Cardiac muscle cell (in vitro differentiated cells and primary cell): ENCODE data around the gene NME4. TPM values are rescaled to one million over a fixed set of nuclear protein-coding genes. Genes with fewer than 3 reads are reported as not detected.

Source experiments
- DNase-seq, 2 donors: peaks; one replicate each; pipeline versions ENCODE4 v3.0.0 to v3.0.0-alpha.2; 2010 to 2017; ENCODE audit warnings: low read depth in 1 of 2, low spot score in 1 of 2
- H3K27ac ChIP-seq: fragments of 200-600 bp; sonication (generic); 2 replicates; pipeline ENCODE4 v1.5.1; 2016
- H3K27me3 ChIP-seq: fragments of 200-600 bp; sonication (generic); 2 replicates; pipeline ENCODE4 v1.6.0; 2016; ENCODE audit warnings: control low read depth
- H3K36me3 ChIP-seq: fragments of 200-600 bp; sonication (generic); 2 replicates; pipeline ENCODE4 v1.5.1; 2016; ENCODE audit warnings: control low read depth
- H3K4me1 ChIP-seq: fragments of 200-600 bp; sonication (generic); 2 replicates; pipeline ENCODE4 v1.8.1; 2017; ENCODE audit warnings: low read depth, mild to moderate bottlenecking, mixed run types
- H3K4me3 ChIP-seq: fragments of 200-600 bp; sonication (generic); 2 replicates; pipeline ENCODE4 v1.5.1; 2016; ENCODE audit warnings: mild to moderate bottlenecking
- H3K9me3 ChIP-seq: fragments of 200-600 bp; sonication (generic); 2 replicates; pipeline ENCODE4 v1.5.1; 2017; ENCODE audit warnings: low read depth, mild to moderate bottlenecking, control low read depth
- polyA plus RNA-seq: library from polyadenylated mRNA; unstranded; fragments of >200 nt; fragmentation: Nextera tagmentation; extraction: Ambion mirVana; gene quantifications from 2 replicates; pipeline ENCODE4 v1.2.1, GENCODE V29; 2016
- total RNA-seq: library from RNA; depleted of rRNA; stranded (reverse); fragments of >200 nt; gene quantifications from 2 replicates; pipeline ENCODE4 v1.2.3, GENCODE V29; 2016
- TF ChIP-seq, protein P1 (sequence below): IDR thresholded peaks from 2 replicates; pipeline ENCODE4 v1.5.1; 2012; ENCODE audit warnings: low read depth, mild to moderate bottlenecking, low read length

NME4 gene
- total and polyA plus RNA-seq, 2 experiments from 2014 or later = 452 to 518 TPM

DNA sequence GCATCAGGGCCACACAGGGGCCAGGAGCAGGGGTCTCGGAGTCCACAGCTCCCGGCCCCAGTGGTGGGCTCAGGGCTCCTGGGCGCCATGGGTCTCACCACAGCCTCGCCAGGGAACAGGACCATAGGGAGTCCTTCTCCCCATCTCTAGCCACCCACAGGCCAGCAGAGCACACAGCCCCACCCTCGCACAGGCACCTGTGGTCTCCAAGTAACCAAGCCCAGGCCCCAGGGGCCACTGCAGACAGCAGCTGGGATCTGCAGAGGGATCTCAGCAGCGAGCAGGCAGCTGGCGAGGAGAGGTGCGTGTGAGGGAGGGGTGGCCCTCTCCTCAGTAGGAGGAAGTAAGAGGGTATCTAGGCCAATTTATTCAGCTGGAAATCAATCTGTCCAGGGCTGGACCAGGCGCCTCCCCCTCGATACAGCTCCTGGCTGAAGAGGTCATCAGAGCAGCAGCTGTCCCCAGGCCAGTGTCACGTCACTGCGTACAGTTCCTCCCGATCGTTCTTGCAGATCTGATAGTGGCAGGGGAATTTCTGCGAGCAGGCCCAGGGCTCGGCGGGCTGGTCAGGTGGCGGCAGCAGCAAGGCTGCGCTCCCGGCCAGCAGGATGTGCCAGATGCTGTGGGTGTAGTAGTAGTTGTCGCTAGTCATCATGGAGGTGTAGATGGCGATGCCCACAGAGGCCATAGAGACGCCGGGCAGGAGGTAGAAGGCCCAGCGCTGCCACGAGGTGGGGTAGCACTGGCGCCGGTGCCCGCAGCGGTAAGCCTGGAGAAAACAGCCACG, 25.3 kb upstream of the NME4 start:
- DNase-seq = no peak
- TF ChIP-seq, protein P1, sequence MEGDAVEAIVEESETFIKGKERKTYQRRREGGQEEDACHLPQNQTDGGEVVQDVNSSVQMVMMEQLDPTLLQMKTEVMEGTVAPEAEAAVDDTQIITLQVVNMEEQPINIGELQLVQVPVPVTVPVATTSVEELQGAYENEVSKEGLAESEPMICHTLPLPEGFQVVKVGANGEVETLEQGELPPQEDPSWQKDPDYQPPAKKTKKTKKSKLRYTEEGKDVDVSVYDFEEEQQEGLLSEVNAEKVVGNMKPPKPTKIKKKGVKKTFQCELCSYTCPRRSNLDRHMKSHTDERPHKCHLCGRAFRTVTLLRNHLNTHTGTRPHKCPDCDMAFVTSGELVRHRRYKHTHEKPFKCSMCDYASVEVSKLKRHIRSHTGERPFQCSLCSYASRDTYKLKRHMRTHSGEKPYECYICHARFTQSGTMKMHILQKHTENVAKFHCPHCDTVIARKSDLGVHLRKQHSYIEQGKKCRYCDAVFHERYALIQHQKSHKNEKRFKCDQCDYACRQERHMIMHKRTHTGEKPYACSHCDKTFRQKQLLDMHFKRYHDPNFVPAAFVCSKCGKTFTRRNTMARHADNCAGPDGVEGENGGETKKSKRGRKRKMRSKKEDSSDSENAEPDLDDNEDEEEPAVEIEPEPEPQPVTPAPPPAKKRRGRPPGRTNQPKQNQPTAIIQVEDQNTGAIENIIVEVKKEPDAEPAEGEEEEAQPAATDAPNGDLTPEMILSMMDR = no peak
- H3K9me3 ChIP-seq = no peaks in the 10 kb centered on the region
- H3K4me1 ChIP-seq = peaks cover 5% of the 10 kb centered on the region
- no peak overlapping the region for H3K27ac ChIP-seq
- no peak overlapping the region for H3K4me3 ChIP-seq
- peaks cover 38% of the 10 kb centered on the region for H3K36me3 ChIP-seq
- H3K27me3 ChIP-seq = no peaks in the 10 kb centered on the region

DNA sequence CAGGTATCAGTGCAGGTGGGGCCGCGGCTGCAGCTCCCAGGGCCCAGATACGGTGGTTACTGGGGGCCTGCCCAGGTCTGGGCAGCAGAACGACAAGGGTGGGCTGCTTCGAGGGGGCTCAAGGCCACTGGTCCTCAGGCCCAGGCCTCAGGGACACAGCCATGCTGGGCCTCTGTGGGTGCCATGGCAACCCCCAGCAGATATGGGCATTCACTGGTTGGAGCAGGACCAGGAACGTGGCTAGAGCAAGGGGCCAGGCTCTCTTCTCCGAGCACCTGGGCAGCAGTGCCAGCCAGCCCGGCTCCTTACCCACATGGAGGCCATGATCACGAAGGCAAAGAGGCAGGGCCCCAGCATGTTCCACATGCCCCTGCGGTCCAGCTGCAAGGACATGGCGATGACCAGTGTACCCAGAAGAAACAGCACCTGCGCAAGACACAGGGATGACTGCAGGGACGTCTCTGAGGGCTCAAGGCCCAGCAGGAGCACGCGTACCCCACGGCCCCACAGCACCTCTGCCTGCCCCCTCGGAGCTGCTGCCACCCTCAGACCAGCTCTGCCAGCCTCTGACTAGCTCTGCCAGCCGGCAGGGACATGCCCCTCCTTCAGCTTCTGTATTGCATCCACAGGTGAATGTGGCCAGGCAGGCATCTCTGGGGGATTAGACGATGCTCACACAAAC, 24.6 kb upstream of the NME4 start:
- no peaks in the 10 kb centered on the region for H3K27me3 ChIP-seq
- no peak overlapping the region for H3K27ac ChIP-seq
- no peaks in the 10 kb centered on the region for H3K9me3 ChIP-seq
- peaks cover 40% of the 10 kb centered on the region for H3K36me3 ChIP-seq
- peaks cover 5% of the 10 kb centered on the region for H3K4me1 ChIP-seq
- no peak for DNase-seq
- TF ChIP-seq, protein P1 = no peak
- no peak overlapping the region for H3K4me3 ChIP-seq

DNA sequence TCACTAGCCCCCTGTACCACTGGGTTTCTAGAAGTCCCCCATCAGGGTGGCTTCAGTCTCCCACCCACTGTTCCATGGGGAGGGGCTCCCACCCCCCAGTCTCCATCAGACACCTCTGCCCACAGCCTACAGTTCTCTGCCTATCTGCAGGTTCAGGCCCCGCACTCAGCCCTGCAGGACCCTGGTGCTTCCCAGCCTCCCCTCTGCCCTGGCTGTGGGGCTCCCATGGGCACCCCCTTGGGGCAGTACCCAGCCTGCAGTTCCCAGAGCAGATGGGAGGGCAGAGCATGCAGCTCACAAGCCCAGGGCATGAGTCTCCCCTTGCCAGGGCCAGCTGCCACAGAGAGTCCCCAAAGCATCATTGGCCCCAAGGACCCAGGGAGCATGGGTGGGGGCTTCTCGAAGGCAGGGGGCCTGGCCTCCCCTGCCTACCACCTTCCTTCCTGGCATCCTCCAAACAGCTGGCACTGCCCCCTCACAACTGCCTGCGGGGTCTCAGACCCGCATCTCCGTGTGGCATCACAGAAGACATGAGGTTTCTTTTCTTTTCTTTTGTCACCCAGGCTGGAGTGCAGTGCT, 23.9 kb upstream of the NME4 start:
- TF ChIP-seq, protein P1 = no peak
- no peak overlapping the region for H3K4me3 ChIP-seq
- DNase-seq = no peak
- H3K27ac ChIP-seq = no peak overlapping the region
- no peaks in the 10 kb centered on the region for H3K9me3 ChIP-seq
- peaks cover 5% of the 10 kb centered on the region for H3K4me1 ChIP-seq
- no peaks in the 10 kb centered on the region for H3K27me3 ChIP-seq
- H3K36me3 ChIP-seq = peaks cover 33% of the 10 kb centered on the region

DNA sequence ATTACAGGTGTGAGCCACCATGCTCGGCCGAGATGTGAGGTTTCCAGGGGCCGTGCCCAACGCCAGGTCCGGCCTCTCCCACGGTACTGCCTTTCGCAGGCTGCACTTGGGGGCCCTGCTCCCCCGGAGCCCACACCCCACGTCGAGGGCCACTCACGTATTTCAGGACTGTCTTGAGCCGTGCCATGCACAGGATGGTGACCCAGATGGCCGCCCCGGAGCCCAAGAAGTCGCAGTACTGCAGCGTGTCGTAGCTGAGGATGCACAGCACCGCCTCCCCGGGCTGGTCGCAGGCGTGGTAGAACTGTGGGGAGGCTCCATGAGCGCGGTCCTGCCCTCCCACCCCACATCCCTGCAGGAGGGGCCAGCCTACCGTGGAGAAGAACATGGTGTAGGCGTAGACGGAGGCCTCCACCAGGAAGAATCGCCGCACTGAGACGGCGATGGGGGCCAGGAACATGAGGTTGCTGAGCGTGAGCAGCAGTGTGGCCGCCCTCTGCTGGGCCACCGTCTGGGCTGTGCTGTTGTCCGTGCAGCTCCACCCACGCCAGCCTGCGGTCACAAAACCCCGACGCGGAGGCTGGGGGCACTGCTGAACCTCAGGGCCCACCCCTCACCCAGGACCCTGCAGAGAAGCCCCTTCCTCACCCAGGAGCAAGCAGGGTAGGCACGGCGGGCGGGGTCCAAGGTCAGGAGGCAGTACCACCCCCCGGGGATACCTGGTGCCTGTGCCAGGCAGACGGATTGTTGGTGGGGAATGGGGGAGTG, 23.0 kb upstream of the NME4 start:
- H3K27ac ChIP-seq = no peak overlapping the region
- H3K4me1 ChIP-seq = peaks cover 5% of the 10 kb centered on the region
- peaks cover 27% of the 10 kb centered on the region for H3K36me3 ChIP-seq
- no peak overlapping the region for H3K4me3 ChIP-seq
- no peaks in the 10 kb centered on the region for H3K27me3 ChIP-seq
- no peak for DNase-seq
- TF ChIP-seq, protein P1 = no peak
- H3K9me3 ChIP-seq = no peaks in the 10 kb centered on the region

DNA sequence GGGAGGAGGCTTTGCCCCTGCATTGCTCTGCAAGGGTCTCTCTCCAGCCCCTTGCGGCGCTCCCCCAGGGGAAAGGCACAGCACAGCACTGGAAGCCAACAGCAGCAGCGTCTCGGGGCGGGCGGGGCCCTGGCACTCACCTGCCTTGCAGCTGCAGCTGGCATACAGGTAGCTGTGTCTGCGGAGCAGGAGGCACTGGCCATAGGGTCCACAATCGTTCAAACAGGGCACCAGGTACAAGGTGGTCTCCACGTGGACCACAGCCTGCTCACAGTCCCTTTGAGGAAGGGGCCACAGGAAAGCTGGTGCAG, 22.4 kb upstream of the NME4 start:
- peaks cover 4% of the 10 kb centered on the region for H3K4me1 ChIP-seq
- H3K27ac ChIP-seq = no peak overlapping the region

More for the DNA sequence above, 22.4 kb upstream of the NME4 start:
- peaks cover 27% of the 10 kb centered on the region for H3K36me3 ChIP-seq
- TF ChIP-seq, protein P1 = no peak
- no peak overlapping the region for H3K4me3 ChIP-seq
- H3K9me3 ChIP-seq = no peaks in the 10 kb centered on the region
- no peak for DNase-seq
- no peaks in the 10 kb centered on the region for H3K27me3 ChIP-seq
